ENCODE data around the gene CWC27.

The CWC27 gene

DNA sequence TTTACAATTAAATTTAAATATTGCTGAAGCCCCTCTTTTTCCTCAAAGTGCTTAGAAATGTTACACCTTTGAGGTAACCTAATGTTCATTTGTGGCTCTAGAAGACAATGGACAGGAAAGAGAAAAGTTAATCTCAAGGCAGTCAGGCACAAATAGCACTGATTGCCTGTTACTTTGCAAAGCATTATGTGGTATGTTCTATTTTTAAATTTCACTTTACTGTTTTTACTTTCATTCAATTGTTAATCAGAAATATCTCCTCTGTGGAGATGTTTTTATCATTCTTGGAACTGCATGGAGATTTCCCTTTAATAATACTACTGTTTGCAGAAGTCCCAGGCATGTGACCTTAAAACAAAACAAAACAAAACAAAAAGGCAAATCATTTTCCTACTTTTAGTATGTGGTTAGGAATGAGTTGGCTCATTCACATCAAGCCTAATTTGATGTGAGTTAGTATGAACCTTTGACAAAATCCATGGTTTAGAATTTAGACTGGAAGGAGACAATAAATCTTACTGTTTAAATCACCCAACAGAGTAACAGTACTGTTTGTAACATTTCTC is 67.5 kb downstream of the CWC27 start:
- H3K27ac ChIP-seq = no peak overlapping the region
- no peak for DNase-seq (ENCODE audit: low read depth, low spot score)

- DNase-seq (ENCODE audit: low read depth, low spot score) = no peak
- H3K27ac ChIP-seq = no peak overlapping the region
Measured at GRCh38 chr5:64836786-64837185, 68.1 kb downstream of the CWC27 start.

DNA sequence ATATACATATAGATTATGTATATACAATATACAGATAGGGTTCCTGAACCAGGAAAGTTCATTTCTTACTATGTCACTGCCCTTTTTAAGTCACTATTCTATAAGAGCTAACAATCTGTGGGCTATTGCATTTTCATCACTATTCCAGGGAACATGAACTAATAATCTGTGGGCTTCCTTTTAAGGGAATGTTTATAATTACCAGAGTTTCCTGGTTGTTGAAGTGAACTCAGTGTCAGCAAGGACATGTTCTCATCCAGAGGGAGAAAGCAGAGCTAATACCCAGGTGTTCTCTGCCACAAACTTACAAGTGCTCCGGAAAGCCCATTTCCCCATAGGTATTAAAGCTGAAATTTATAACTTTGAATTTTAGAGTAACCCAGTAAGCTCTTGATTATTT is 69.6 kb downstream of the CWC27 start:
- H3K27ac ChIP-seq = peak overlapping the region; percentile 66
- no peak for DNase-seq (ENCODE audit: low read depth, low spot score)

GRCh38 chr5:64838803-64839202 is 70.1 kb downstream of the CWC27 start:
- peak overlapping the region; percentile 66 for H3K27ac ChIP-seq
- no peak for DNase-seq (ENCODE audit: low read depth, low spot score)

DNA sequence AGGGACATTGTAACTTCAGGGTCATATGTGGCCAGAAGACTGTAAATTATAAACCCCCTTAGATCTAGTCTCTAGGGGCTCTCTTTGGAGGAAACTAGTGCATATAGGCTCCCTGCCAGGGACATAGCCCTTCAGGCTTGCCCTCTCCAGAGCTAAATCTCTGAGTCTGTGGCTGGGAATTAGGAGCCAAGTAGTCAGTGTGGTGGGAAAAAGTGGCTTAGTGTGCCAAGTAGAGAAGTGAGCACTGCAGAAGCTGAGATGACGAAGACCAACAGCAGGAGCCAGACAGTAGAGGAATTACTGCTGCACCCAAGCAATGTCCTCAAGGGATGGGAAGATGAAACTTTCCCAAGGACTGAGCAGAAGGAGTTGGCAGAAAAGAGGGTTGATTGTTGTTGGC is 71.2 kb downstream of the CWC27 start:
- DNase-seq (ENCODE audit: low read depth, low spot score) = no peak
- H3K27ac ChIP-seq = peak overlapping the region; percentile 66

DNA sequence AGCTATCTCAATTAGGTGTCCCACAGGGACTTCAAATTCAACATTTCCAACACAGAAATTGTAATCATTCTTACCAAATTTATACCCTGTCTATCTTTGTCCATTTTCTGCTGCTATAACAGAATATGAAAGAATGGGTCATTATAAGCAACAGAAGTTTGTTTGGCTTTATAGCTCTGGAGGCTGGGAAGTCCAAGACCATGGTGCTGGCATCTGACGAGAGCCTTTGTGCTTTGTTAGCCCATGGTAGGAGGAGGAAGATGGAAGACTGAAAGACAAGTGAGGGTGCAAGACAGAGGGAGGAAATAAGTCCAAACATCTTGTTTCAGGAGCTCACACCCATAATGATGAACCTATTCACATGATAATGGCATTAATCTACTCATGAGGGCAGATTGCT is 72.2 kb downstream of the CWC27 start:
- H3K27ac ChIP-seq = no peak overlapping the region
- DNase-seq (ENCODE audit: low read depth, low spot score) = no peak

DNA sequence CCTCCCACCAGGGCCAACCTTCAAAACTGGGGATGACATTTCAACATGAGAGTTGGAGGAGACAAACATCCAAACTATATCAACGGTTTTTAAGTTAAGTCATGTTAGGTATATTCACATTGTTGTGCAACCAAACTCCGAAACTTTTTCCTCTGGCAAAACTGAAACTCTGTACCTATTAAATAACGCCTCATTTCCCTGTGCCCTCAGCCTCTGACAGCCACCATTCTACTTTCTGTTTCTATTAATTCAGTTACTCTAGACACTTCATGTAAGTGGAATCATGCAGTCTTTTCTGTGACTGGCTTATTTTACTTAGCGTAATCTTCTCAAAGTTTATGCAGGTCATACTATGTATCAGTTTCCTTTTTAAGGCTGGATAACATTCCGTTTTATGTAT is 85.0 kb downstream of the CWC27 start:
- no peak for DNase-seq (ENCODE audit: low read depth, low spot score)
- H3K27ac ChIP-seq = no peak overlapping the region

DNA sequence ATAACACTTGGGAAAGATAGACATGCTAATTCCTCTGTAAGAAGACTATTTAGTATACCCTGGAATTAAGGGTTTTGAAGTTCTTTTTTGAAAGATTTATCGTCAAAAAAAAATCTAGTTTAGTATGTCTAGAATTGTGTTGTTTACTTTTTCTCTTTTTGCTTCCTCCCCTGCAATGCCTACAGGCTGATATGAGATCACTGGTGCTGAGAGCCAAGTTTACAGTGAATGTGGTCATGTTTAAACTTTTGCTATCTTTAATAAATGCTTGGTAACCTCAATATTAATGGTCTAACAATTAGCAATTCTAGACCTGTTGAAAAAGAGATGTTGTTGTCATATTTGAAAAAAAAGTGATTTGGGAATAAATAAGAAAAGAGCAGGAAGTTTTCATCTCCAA is 86.1 kb downstream of the CWC27 start:
- H3K27ac ChIP-seq = no peak overlapping the region
- no peak for DNase-seq (ENCODE audit: low read depth, low spot score)

GRCh38 chr5:64859881-64860280 is 91.2 kb downstream of the CWC27 start:
- no peak for DNase-seq (ENCODE audit: low read depth, low spot score)
- no peak overlapping the region for H3K27ac ChIP-seq

DNA sequence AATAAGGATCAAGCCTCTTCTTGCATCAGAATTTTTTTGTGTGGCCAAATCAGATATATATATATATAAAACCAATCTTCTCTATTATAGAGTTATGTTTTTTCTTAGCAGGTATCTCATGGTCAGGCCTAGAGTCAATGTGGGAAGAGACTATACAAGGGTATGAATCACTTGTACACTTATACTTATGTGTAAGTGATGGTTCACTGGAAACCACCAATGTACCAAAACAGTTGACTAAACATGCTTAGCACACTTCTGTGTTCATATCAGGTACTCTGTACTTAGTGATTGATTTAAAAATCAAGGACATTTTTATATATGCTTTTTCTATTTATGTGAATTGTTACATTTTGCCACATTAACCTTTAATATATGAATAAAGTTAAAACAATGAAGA is 92.6 kb downstream of the CWC27 start:
- no peak overlapping the region for H3K27ac ChIP-seq
- no peak for DNase-seq (ENCODE audit: low read depth, low spot score)

- no peak for DNase-seq (ENCODE audit: low read depth, low spot score)
Measured at GRCh38 chr5:64864171-64864570, 95.4 kb downstream of the CWC27 start.

GRCh38 chr5:64865662-64866061 is 96.9 kb downstream of the CWC27 start:
- H3K27ac ChIP-seq = no peak overlapping the region
- no peak for DNase-seq (ENCODE audit: low read depth, low spot score)

More at GRCh38 chr5:64864171-64864570, 95.4 kb downstream of the CWC27 start:
- H3K27ac ChIP-seq = no peak overlapping the region

- H3K27ac ChIP-seq = no peak overlapping the region
- no peak for DNase-seq (ENCODE audit: low read depth, low spot score)
Measured at GRCh38 chr5:64869419-64869818, 100.7 kb downstream of the CWC27 start.

DNA sequence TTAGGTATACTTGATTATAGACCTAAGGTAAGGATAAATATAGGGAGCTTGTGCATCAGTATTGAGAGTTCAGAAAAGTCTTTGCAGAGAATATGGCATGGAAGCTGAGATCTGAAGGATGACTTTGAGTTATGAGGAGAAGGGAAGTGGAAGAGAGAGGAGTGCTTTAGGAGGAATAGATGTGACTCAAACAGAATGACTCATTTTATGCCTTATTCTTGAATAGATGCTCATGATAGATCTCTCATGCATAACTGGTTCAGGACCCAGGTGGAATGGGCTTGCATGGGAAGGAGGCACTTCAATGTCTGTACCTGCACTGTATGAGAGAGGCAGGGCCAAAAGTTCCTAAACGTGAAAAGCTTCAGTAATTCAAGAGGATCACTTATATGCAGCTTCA is 103.3 kb downstream of the CWC27 start:
- H3K27ac ChIP-seq = no peak overlapping the region
- no peak for DNase-seq (ENCODE audit: low read depth, low spot score)

- H3K27ac ChIP-seq = no peak overlapping the region
- DNase-seq (ENCODE audit: low read depth, low spot score) = no peak
Measured at GRCh38 chr5:64873441-64873840, 104.7 kb downstream of the CWC27 start.

DNA sequence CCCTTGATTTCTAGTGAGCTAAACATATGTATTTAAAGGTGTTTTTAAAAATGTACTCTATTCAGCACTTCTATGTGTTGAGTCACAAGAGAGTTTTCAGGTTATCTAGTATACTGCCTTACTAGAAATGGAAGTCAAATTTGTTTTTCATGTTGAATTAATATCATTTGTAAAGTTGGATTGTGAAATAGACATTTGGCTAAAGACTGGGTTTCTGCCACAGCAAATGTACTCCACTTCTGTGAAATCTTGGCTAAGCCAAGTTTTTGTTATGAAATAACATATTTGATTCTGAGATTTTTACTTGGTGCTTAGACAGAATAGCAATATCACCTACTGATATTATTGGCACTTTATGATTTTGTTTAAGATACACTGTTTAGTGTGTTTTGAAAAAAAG is 106.0 kb downstream of the CWC27 start:
- H3K27ac ChIP-seq = no peak overlapping the region
- no peak for DNase-seq (ENCODE audit: low read depth, low spot score)

- no peak for DNase-seq (ENCODE audit: low read depth, low spot score)
Measured at GRCh38 chr5:64876203-64876602, 107.5 kb downstream of the CWC27 start.

DNA sequence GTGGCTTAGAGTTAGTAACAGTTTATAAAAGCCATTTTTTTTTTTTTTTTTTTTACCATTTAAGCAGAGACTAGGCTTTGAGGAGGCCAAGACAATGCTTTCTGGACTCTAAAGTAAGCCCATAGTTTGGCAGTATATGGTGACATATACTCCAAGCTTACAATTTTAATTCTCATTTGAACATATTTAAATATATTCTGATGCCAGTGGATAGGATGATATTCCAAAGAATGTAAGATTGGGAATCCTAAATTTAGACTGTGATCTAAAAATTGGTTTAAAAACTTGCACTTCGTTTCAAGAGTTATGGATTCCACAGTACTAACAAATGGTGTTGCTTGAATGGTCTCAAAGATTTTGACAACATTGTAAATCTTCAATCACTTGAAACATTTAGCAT is 112.1 kb downstream of the CWC27 start:
- DNase-seq (ENCODE audit: low read depth, low spot score) = no peak
- H3K27ac ChIP-seq = no peak overlapping the region

More at GRCh38 chr5:64876203-64876602, 107.5 kb downstream of the CWC27 start:
- no peak overlapping the region for H3K27ac ChIP-seq

DNA sequence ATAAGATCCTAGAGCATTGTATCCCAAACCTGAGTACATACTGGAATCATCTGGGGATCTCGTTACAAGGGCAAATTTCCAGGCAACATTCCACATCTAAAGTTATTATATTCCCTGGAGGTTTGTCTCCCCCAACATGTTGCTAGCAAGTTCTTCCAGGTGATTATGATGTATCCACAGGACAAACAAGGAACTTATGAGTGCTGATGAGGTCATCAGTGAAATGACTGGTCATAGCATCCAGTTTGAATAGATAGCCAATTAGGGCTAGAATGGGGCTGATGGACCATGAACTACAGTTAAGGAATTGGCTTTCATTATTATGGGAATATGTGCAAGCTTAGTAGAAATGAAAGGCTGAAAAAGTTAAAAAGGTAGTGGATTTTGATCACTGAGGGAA is 115.2 kb downstream of the CWC27 start:
- peak; percentile 18 for DNase-seq (ENCODE audit: low read depth, low spot score)
- no peak overlapping the region for H3K27ac ChIP-seq

DNA sequence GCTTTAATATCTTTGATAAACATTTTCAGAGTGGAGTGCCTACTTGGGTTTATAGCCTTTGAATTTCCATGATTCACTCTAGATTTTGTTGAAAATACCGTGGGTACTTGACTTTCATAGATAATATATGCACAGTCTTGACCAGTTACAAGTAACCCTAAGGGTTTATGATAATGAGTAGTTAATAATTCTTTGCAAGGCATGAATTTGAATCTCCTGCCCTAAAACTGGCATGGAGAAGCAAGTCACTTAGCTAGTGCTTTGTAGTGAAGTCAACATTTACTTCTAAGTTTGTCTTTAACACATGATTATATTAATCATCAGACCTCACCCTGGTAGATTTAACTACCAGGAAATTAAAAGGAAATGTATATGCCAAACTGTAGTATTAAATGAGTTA is 115.8 kb downstream of the CWC27 start:
- no peak overlapping the region for H3K27ac ChIP-seq
- no peak for DNase-seq (ENCODE audit: low read depth, low spot score)

DNA sequence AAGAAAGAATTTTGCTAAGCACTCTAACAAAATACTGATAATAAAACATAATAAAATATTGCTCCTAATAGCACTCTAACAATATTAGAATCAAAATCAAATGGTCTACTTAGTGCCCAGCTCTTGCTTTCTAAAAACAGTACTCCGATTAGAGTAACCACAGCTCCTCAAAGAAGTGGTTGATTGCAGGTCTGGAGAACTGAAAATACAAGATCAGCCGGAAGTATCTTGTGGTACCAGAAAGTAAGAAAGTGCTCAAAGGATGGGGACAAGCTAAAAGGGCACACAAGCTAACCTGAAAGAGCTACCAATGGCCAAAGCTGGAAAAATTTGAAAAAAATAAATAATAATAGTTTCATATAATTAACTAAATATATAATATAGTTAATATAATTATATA is 119.2 kb downstream of the CWC27 start:
- DNase-seq (ENCODE audit: low read depth, low spot score) = no peak
- H3K27ac ChIP-seq = no peak overlapping the region

DNA sequence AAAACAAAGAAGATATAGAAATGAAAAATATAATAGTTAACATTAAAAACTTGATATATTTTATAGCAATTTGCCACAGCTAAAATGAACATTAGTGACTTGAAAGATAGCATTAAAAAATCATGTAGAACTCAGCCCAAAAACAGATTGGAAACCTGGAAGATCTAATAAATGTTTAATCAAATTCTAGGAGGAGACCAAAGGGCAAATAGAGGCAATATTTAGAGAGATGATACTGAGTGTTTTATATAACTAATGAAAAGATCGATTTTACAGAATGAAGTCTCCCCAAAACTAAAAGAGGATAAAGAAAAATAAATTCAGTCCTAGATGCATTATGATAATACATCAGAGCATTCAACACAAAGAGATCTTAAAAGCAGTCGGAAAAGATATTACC is 127.0 kb downstream of the CWC27 start:
- no peak overlapping the region for H3K27ac ChIP-seq
- no peak for DNase-seq (ENCODE audit: low read depth, low spot score)

- DNase-seq (ENCODE audit: low read depth, low spot score) = no peak
- H3K27ac ChIP-seq = no peak overlapping the region
Measured at GRCh38 chr5:64899838-64900237, 131.1 kb downstream of the CWC27 start.

All from epithelial cell of prostate (primary cell).